Left cardiac atrium (tissue), 4 donors: ENCODE results near the gene DDR1. TPM values are rescaled to one million over a fixed set of nuclear protein-coding genes. Genes with fewer than 3 reads are reported as not detected.

ENCODE experiments used
- ATAC-seq, 2 donors: fragments of 200-7000 bp; cut with Tn5 transposase; one replicate each; pipeline ENCODE4 v1.9.1; 2020; ENCODE audit warnings: mild to moderate bottlenecking in 2 of 2, moderate library complexity in 2 of 2
- DNase-seq: peaks from one replicate; pipeline ENCODE4 v3.0.0-alpha.2; 2020
- intact Hi-C, 2 donors: fragments of 100-400 bp; cut with DNase I; formaldehyde crosslinking; loops; one replicate each; pipeline versions ENCODE4 v1.14.1 to v1.15.1; 2022 to 2023
- long read RNA-seq: library from polyadenylated mRNA; unstranded; transcript quantifications from one replicate; pipeline ENCODE4 v2.0.0, GENCODE V29; 2021
- total RNA-seq, 2 donors: library from RNA; stranded (reverse); fragmentation: NEBNext Ultra II Directional; extraction: Animal tissue kit (Norgen Biotek cat#: 25700); gene quantifications; one replicate each; pipeline ENCODE4 v1.2.1, GENCODE V29; 2021
- donor health status: DM: no; HTN: yes; CAD: no.
- donor health status: DM: no; HTN: yes; CAD: no; lungs with severe emphysema.
- donor health status: DM: yes; HTN: yes; CAD: no.
- donor health status: Dilated cardiomyopathy.

The DDR1 gene
- total RNA-seq: 10 to 100 TPM; 58.4 to 60.2 TPM
- long read RNA-seq, partial matches to known transcripts: 33 of 42 reads
- long read RNA-seq, other reads (novel, unspliced or antisense): 5 of 42 reads

- ATAC-seq: peak; percentile 80 to 83
- DNase-seq: peak; percentile 79
- intact Hi-C loops: no loop called here
Measured at GRCh38 chr6:30883685-30884520, at the start of gene DDR1. Gene DDR1 (plus strand): TSS chr6:30884519. CDS start chr6:30888730, 4,211 bp downstream.

- intact Hi-C loops: no loop called here
- DNase-seq (no peak), ATAC-seq (no peak)
Measured at GRCh38 chr6:30834646-30835045, 49.7 kb upstream of the DDR1 start.

GRCh38 chr6:30835576-30835975 lies 48.7 kb upstream of the DDR1 start:
- no peak for ATAC-seq
- no peak for DNase-seq
- intact Hi-C loops: no loop called here

GRCh38 chr6:30836431-30836866 lies 47.9 kb upstream of the DDR1 start:
- peak; percentile 89 to 96 for ATAC-seq
- intact Hi-C loops: no loop called here
- DNase-seq: peak; percentile 68

- DNase-seq: no peak
- ATAC-seq: peak in 1 of 2 donors; percentile 60
- intact Hi-C loops: no loop called here
Measured at GRCh38 chr6:30836957-30837356, 47.4 kb upstream of the DDR1 start.

GRCh38 chr6:30837432-30837831 lies 46.9 kb upstream of the DDR1 start:
- ATAC-seq: no peak
- DNase-seq: no peak
- intact Hi-C loops: no loop called here

GRCh38 chr6:30837870-30838269 lies 46.4 kb upstream of the DDR1 start:
- ATAC-seq: no peak
- intact Hi-C loops: no loop called here
- DNase-seq: no peak

GRCh38 chr6:30839671-30840070 lies 44.6 kb upstream of the DDR1 start:
- intact Hi-C loops: no loop called here
- DNase-seq (no peak), ATAC-seq (no peak)

- no peak for DNase-seq
- intact Hi-C loops: no loop called here
- no peak for ATAC-seq
Measured at GRCh38 chr6:30840084-30840934, 44.0 kb upstream of the DDR1 start.

GRCh38 chr6:30840935-30841643 lies 43.2 kb upstream of the DDR1 start:
- intact Hi-C loops: no loop called here
- ATAC-seq (no peak), DNase-seq (no peak)

GRCh38 chr6:30841644-30842504 lies 42.4 kb upstream of the DDR1 start:
- intact Hi-C loops: no loop called here
- DNase-seq (no peak), ATAC-seq (peak in 1 of 2 donors; percentile 62)

- ATAC-seq (peak in 1 of 2 donors; percentile 21), DNase-seq (no peak)
- intact Hi-C loops: no loop called here
Measured at GRCh38 chr6:30842754-30843610, 41.3 kb upstream of the DDR1 start.

- no peak for DNase-seq
- no peak for ATAC-seq
- intact Hi-C loops: no loop called here
Measured at GRCh38 chr6:30843611-30843998, 40.7 kb upstream of the DDR1 start.

- intact Hi-C loops: no loop called here
- ATAC-seq: peak; percentile 35 to 58
- no peak for DNase-seq
Measured at GRCh38 chr6:30844118-30844535, 40.2 kb upstream of the DDR1 start.

- DNase-seq (no peak), ATAC-seq (peak; percentile 13 to 18)
- intact Hi-C loops: no loop called here
Measured at GRCh38 chr6:30845183-30845582, 39.1 kb upstream of the DDR1 start.

- ATAC-seq (no peak), DNase-seq (no peak)
- intact Hi-C loops: no loop called here
Measured at GRCh38 chr6:30847421-30847970, 36.8 kb upstream of the DDR1 start.

GRCh38 chr6:30847971-30848436 lies 36.3 kb upstream of the DDR1 start:
- intact Hi-C loops: no loop called here
- ATAC-seq: no peak
- DNase-seq: no peak
